Measurements from ENCODE around the gene ZFP30.
"Not testable (repeated sequence)": the region's sequence is repeated elsewhere in the genome, so short reads cannot be mapped to it uniquely, and the experiment has no call there.

ZFP30 gene

GRCh38 chr19:37655301-37655688 is at the start of gene ZFP30:
ZFP30 (minus strand) TSS chr19:37655465; CDS start chr19:37647822, 7,643 bp downstream.
- DNase-seq, result peak; percentile 71

- DNase-seq, result no peak
These were observed 43.8 kb upstream of the ZFP30 start for GRCh38 chr19:37699057-37699456.

- DNase-seq, result no peak
These were observed 43.0 kb upstream of the ZFP30 start for GRCh38 chr19:37698216-37698615.

- DNase-seq, result no peak
These were observed 40.1 kb upstream of the ZFP30 start for GRCh38 chr19:37695144-37695899.

GRCh38 chr19:37692956-37693620 is 37.8 kb upstream of the ZFP30 start:
- no peak for DNase-seq

GRCh38 chr19:37691881-37692504 is 36.7 kb upstream of the ZFP30 start:
- peak; percentile 84 for DNase-seq

- no peak for DNase-seq
These were observed 28.3 kb upstream of the ZFP30 start for GRCh38 chr19:37683520-37683919.

- DNase-seq, result no peak
These were observed 14.2 kb upstream of the ZFP30 start for GRCh38 chr19:37669450-37669914.

- not testable (repeated sequence) for DNase-seq
These were observed 1.9 kb upstream of the ZFP30 start for GRCh38 chr19:37657157-37657556.

GRCh38 chr19:37655689-37656371 is 565 bp upstream of the ZFP30 start:
- DNase-seq, result peak; percentile 72

GRCh38 chr19:37654629-37655300 is 500 bp downstream of the ZFP30 start:
- DNase-seq, result no peak

GRCh38 chr19:37654118-37654517 is 1.1 kb downstream of the ZFP30 start:
- DNase-seq, result no peak

GRCh38 chr19:37635076-37636056 is 19.9 kb downstream of the ZFP30 start:
- DNase-seq, result no peak

- no peak for DNase-seq
These were observed 60.3 kb downstream of the ZFP30 start for GRCh38 chr19:37594982-37595382.

- peak; percentile 84 for DNase-seq
These were observed 60.8 kb downstream of the ZFP30 start, which contains the start of the genes ZNF540 and ZNF571 for GRCh38 chr19:37594304-37594981. ZNF540 (plus strand) TSS chr19:37594876; CDS start chr19:37598448, 3,572 bp downstream. ZNF571 (minus strand) TSS chr19:37594792; CDS start chr19:37586676, 8,116 bp downstream.

GRCh38 chr19:37593996-37594303 is 61.3 kb downstream of the ZFP30 start:
- no peak for DNase-seq

- no peak for DNase-seq
These were observed 71.9 kb downstream of the ZFP30 start for GRCh38 chr19:37583340-37583739.

GRCh38 chr19:37572203-37572602 is 83.1 kb downstream of the ZFP30 start:
- DNase-seq, result no peak

- DNase-seq, result no peak
These were observed 89.9 kb downstream of the ZFP30 start for GRCh38 chr19:37565370-37565669.

- no peak for DNase-seq
These were observed 90.5 kb downstream of the ZFP30 start for GRCh38 chr19:37564624-37565369.

Data from NCI-H524 treated with DMSO at 0.1 percent for 48 hours (cell line).